ENCODE data around the gene FAM170B.

- TF ChIP-seq EZH2phosphoT487 (IDR thresholded peaks at IDR 0.05; ENCODE audit: insufficient read depth, low read depth) (no peak), EZH2 (IDR thresholded peaks at IDR 0.05; ENCODE audit: insufficient read depth, poor library complexity, severe bottlenecking) (no peak)
Measured at GRCh38 chr10:49115015-49115795, 18.6 kb downstream of the FAM170B start, which contains the start of gene VSTM4.
